ENCODE data around the gene TMPRSS7. TPM values are rescaled to one million over a fixed set of nuclear protein-coding genes. Genes with fewer than 3 reads are reported as not detected.

The TMPRSS7 gene
- total and polyA plus RNA-seq, 2 of the 8 experiments (the other 6 are each of a cell fraction or from before 2014, with no cell fraction given): not detected

DNA sequence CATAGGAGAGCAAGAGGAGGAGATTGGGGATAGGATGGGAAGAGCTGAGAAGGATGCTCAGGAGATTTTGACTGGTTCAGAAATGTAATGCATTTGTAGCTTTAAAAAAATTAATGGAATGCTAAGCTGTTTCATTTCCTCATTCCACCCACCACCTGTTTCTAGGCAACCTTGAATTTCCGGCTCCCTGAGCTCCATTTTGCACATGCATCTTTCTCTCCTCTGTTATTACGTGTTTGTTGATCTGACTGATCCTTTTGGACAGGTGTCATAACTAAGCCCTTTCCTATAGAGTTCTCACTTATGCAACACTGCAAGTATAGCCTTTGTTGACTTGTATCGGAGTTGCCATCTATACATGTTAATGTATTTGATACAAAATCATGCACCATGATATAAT is 4.3 kb downstream of the TMPRSS7 start (continued):
- TF ChIP-seq, protein P1, sequence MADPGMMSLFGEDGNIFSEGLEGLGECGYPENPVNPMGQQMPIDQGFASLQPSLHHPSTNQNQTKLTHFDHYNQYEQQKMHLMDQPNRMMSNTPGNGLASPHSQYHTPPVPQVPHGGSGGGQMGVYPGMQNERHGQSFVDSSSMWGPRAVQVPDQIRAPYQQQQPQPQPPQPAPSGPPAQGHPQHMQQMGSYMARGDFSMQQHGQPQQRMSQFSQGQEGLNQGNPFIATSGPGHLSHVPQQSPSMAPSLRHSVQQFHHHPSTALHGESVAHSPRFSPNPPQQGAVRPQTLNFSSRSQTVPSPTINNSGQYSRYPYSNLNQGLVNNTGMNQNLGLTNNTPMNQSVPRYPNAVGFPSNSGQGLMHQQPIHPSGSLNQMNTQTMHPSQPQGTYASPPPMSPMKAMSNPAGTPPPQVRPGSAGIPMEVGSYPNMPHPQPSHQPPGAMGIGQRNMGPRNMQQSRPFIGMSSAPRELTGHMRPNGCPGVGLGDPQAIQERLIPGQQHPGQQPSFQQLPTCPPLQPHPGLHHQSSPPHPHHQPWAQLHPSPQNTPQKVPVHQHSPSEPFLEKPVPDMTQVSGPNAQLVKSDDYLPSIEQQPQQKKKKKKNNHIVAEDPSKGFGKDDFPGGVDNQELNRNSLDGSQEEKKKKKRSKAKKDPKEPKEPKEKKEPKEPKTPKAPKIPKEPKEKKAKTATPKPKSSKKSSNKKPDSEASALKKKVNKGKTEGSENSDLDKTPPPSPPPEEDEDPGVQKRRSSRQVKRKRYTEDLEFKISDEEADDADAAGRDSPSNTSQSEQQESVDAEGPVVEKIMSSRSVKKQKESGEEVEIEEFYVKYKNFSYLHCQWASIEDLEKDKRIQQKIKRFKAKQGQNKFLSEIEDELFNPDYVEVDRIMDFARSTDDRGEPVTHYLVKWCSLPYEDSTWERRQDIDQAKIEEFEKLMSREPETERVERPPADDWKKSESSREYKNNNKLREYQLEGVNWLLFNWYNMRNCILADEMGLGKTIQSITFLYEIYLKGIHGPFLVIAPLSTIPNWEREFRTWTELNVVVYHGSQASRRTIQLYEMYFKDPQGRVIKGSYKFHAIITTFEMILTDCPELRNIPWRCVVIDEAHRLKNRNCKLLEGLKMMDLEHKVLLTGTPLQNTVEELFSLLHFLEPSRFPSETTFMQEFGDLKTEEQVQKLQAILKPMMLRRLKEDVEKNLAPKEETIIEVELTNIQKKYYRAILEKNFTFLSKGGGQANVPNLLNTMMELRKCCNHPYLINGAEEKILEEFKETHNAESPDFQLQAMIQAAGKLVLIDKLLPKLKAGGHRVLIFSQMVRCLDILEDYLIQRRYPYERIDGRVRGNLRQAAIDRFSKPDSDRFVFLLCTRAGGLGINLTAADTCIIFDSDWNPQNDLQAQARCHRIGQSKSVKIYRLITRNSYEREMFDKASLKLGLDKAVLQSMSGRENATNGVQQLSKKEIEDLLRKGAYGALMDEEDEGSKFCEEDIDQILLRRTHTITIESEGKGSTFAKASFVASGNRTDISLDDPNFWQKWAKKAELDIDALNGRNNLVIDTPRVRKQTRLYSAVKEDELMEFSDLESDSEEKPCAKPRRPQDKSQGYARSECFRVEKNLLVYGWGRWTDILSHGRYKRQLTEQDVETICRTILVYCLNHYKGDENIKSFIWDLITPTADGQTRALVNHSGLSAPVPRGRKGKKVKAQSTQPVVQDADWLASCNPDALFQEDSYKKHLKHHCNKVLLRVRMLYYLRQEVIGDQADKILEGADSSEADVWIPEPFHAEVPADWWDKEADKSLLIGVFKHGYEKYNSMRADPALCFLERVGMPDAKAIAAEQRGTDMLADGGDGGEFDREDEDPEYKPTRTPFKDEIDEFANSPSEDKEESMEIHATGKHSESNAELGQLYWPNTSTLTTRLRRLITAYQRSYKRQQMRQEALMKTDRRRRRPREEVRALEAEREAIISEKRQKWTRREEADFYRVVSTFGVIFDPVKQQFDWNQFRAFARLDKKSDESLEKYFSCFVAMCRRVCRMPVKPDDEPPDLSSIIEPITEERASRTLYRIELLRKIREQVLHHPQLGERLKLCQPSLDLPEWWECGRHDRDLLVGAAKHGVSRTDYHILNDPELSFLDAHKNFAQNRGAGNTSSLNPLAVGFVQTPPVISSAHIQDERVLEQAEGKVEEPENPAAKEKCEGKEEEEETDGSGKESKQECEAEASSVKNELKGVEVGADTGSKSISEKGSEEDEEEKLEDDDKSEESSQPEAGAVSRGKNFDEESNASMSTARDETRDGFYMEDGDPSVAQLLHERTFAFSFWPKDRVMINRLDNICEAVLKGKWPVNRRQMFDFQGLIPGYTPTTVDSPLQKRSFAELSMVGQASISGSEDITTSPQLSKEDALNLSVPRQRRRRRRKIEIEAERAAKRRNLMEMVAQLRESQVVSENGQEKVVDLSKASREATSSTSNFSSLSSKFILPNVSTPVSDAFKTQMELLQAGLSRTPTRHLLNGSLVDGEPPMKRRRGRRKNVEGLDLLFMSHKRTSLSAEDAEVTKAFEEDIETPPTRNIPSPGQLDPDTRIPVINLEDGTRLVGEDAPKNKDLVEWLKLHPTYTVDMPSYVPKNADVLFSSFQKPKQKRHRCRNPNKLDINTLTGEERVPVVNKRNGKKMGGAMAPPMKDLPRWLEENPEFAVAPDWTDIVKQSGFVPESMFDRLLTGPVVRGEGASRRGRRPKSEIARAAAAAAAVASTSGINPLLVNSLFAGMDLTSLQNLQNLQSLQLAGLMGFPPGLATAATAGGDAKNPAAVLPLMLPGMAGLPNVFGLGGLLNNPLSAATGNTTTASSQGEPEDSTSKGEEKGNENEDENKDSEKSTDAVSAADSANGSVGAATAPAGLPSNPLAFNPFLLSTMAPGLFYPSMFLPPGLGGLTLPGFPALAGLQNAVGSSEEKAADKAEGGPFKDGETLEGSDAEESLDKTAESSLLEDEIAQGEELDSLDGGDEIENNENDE (IDR thresholded peaks at IDR 0.05; ENCODE audit: insufficient replicate concordance, low read length): no peak
- TF ChIP-seq, protein P2, sequence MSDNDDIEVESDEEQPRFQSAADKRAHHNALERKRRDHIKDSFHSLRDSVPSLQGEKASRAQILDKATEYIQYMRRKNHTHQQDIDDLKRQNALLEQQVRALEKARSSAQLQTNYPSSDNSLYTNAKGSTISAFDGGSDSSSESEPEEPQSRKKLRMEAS (IDR thresholded peaks at IDR 0.05): no peak
- TF ChIP-seq BRCA1 (IDR thresholded peaks at IDR 0.05; ENCODE audit: low read depth, low read length) (no peak), TCF12 (IDR thresholded peaks at IDR 0.05; ENCODE audit: low read depth, low read length) (no peak), KDM5A (IDR thresholded peaks at IDR 0.05; ENCODE audit: low read length) (no peak), JUND (IDR thresholded peaks at IDR 0.05; ENCODE audit: low read length) (no peak), POLR2A (IDR thresholded peaks at IDR 0.05; ENCODE audit: control extremely low read depth in 1 of 2, low read depth in 2 of 2, low read length in 2 of 2) (no peak), RFX5 (IDR thresholded peaks at IDR 0.05; ENCODE audit: borderline replicate concordance, low read depth, low read length) (no peak), POU5F1 (IDR thresholded peaks at IDR 0.05; ENCODE audit: low read depth, low read length) (no peak)
